Esophagus muscularis mucosa (tissue), 3 donors: ENCODE data around the gene TLE6.

Experiments
- POLR2A ChIP-seq: fragments of 450-650 bp; IDR thresholded peaks from one replicate; pipeline ENCODE4 v1.6.1; 2017; ENCODE audit warnings: antibody characterized with exemption, moderate library complexity, mild to moderate bottlenecking, low read depth
- TF ChIP-seq, protein P1 (sequence below), 3 experiments: fragments of 200-600 bp in 2 of 3; fragments of 450-650 bp in 1 of 3; sonication (generic) in 2 of 3; IDR thresholded peaks; one replicate each; pipeline ENCODE4 v1.5.1; 2017 to 2019; ENCODE audit warnings: antibody characterized with exemption in 3 of 3, mild to moderate bottlenecking in 2 of 3, moderate library complexity in 1 of 3

- no peak for TF ChIP-seq POLR2A
- TF ChIP-seq, protein P1, sequence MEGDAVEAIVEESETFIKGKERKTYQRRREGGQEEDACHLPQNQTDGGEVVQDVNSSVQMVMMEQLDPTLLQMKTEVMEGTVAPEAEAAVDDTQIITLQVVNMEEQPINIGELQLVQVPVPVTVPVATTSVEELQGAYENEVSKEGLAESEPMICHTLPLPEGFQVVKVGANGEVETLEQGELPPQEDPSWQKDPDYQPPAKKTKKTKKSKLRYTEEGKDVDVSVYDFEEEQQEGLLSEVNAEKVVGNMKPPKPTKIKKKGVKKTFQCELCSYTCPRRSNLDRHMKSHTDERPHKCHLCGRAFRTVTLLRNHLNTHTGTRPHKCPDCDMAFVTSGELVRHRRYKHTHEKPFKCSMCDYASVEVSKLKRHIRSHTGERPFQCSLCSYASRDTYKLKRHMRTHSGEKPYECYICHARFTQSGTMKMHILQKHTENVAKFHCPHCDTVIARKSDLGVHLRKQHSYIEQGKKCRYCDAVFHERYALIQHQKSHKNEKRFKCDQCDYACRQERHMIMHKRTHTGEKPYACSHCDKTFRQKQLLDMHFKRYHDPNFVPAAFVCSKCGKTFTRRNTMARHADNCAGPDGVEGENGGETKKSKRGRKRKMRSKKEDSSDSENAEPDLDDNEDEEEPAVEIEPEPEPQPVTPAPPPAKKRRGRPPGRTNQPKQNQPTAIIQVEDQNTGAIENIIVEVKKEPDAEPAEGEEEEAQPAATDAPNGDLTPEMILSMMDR (IDR thresholded peaks at IDR 0.05), result no peak
These were observed 49.4 kb downstream of the TLE6 start for GRCh38 chr19:3026768-3027167.
